Mesenteric fat pad (tissue), 1 donor: ENCODE measurements around the gene GRAMD1A. TPM values are rescaled to one million over a fixed set of nuclear protein-coding genes. Genes with fewer than 3 reads are reported as not detected.
"Not testable (repeated sequence)": the region's sequence is repeated elsewhere in the genome, so short reads cannot be mapped to it uniquely, and the experiment has no call there.

Experiments
- DNase-seq: peaks from one replicate; pipeline ENCODE4 v3.0.0-alpha.2; 2020; ENCODE audit warnings: low spot score
- total RNA-seq: library from RNA; stranded (reverse); fragmentation: NEBNext Ultra II Directional; extraction: Animal tissue kit (Norgen Biotek cat#: 25700); gene quantifications from one replicate; pipeline ENCODE4 v1.2.1, GENCODE V29; 2021
- donor health status: DM: yes; HTN: yes; CAD: no.

GRAMD1A gene
- total RNA-seq, 1 donor from 2014 or later: 76.8 TPM

DNA sequence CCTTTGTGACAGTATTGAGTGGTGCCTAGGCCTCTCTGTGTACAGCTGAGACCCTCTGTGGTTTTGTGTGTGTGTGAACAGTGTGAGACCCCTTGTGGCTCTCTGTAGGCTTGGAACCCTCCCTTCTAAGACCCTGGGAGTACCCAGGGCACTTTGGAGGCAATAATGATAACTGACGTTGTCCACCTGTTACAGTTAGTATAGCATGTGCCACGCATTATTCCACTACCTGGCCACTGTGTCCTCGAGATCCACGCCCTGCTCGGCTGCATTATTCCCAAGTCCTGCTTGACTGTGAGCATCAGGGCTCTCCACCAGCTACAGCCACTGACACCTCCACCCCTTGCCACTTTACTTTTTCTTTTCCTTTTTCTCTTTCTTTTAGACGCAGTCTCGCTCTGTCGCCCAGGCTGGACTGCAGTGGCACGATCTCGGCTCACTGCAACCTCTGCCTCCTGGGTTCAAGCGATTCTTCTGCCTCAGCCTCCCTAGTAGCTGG, 2.0 kb downstream of the GRAMD1A start:
- no peak for DNase-seq

DNA sequence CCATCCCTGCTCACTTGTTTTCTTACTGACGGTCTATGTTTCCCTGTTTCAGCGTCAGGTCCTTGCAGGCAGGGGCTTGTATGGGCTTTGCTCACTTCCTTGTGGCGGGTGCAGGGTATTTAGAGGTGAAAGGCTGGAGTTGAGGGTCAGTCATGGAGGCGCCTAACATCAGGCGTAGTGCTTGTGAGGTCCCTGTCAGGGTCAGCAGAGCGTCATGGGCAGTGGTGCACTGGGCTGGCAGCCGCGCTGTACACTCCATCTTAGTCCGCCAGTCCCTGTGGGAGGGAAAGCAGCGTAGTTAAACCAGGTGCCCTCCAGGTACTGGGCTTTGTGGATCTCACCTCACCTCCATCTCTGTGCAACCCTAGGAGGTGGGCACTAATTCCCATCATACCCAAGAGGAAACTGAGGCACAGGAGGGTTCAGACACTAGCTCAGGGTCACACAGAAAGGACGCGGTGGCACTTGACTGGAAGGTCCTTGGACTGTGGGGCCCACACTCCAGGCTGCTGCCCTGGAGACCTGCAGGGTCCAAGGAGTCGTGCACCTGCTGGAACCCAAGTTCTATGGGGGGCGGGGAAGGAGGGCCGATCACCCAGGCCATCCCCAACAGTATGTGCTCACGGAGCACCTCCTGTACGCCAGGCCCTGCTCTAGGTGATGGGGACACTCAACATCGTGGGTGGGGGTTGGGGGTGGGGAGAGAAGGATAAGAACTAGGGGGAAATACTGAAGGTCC, 4.6 kb downstream of the GRAMD1A start:
- DNase-seq: no peak

DNA sequence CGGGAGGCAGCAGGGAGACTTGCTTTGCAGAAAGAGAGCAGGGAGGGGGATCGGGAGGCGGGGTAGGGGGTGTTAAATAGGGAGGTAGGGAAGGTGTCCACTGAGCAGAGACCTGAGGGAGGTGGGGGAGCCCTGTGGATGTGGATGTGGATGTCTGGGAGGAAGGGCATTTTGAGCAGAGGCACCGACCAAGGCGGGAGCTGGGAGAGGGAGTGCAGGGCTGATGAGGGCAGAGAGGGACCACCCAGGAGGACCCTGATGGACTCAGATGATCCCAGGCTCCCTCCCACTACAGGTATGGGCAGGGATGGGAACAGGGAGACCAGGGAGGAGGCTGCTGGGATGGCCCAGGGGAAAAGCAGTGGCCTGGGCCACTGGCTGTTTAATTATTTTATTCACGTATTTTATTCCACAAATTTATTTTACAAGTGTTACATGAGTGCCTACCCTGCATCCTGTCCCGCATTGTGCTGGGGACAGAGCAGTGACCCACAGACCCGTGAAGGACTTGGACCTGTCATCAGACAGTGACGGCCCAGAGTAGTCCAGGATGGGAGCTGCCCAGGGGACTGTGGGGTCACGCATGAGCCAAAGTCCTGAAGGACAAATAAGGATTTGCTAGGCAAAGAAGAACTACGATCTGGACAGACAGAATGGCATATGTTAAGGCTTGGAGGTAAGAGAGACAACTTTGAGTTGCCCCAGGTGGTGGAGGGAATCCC, 5.3 kb downstream of the GRAMD1A start:
- DNase-seq: no peak

DNA sequence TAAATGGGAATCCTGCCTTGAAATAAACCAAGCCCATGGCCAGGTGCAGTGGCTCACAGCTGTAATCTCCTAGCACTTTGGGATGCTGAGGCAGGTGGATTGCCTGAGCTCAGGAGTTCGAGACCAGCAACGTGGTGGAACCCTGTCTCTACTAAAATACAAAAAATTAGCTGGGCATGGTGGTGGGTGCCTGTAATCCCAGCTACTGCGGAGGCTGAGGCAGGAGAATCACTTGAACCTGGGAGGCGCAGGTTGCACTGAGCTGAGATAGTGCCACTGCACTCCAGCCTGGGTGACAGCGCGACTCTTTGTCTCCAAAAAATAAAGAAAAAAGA, 5.9 kb downstream of the GRAMD1A start:
- DNase-seq: not testable (repeated sequence)

DNA sequence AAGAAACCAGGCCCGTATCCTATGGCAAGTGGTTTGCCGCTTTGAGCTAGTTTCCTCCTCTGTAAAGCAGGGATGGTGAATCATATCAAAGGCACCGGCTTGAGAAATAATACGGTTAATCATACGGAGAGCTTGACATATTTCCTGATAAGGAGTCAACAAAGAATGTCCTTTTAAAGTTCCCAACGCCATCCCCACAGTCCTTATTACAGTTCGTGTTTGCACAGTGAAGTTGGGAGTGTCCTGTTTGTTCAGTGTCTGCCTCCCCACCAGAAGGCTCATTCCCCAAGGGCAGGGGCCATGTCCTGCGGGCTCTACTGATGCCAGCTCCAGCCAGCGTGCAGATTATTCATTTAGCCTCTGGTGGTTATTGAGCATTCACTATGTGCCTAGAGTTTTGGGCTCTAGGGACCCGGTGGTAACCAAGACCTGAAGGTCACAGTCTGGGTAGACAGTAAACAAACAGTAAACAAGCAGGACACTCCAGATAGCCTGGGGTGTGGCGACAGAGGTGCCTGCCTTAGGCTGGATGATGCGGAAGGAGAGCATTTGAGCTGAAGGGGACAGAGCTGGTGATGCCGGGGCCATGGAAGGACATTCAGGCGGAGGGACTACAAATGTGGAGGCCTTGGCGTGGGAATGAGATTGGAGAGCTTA, 6.3 kb downstream of the GRAMD1A start:
- no peak for DNase-seq

DNA sequence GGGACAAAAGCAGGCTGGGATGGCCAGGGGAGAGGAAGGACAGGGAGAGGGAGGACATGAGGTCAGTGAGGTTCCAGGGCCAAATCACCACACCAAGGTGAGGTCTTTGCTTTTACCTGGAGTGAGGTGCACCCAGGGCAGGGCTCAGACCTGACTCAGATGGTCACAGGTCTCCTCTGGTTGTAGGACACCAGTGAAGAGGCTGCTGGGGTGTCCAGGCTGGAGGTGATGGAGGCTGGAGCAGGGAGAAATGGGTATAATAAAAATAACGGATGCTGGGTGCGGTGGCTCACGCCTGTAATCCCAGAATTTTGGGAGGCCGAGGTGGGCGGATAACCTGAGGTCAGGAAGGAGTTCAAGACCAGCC, 6.9 kb downstream of the GRAMD1A start:
- no peak for DNase-seq

DNA sequence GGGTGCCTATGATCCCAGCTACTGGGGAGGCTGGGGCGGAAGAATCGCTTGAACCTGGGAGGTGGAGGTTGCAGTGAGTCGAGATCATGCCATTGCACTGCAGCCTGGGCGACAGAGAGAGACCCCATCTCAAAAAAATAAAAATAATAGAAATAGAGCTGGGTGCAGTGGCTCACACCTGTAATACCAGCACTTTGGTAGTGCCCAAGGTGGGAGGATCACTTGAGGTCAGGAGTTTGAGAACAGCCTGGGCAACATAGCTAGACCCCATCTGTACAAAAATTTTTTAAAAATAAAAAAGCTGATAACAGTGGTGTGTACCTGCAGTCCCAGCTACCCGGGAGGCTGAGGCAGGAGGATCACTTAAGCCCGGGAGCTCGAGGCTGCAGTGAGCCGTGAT, 7.3 kb downstream of the GRAMD1A start:
- not testable (repeated sequence) for DNase-seq

DNA sequence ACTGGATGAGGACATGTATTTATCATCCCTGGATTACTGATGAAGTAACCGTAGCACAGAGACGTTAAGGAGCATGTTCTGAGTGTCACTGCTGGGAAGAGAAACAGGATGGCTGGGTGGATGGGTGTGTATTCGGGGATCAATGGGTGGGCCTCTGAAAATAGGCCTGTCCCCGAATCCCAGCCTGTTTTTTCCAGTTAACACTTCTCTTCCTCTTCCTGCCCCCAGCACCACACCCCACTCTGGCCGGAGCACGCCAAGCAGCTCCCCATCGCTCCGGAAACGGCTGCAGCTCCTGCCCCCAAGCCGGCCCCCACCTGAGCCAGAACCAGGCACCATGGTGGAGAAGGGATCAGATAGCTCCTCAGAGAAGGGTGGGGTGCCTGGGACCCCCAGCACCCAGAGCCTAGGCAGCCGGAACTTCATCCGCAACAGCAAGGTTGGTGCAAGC, 8.8 kb downstream of the GRAMD1A start:
- DNase-seq: no peak

DNA sequence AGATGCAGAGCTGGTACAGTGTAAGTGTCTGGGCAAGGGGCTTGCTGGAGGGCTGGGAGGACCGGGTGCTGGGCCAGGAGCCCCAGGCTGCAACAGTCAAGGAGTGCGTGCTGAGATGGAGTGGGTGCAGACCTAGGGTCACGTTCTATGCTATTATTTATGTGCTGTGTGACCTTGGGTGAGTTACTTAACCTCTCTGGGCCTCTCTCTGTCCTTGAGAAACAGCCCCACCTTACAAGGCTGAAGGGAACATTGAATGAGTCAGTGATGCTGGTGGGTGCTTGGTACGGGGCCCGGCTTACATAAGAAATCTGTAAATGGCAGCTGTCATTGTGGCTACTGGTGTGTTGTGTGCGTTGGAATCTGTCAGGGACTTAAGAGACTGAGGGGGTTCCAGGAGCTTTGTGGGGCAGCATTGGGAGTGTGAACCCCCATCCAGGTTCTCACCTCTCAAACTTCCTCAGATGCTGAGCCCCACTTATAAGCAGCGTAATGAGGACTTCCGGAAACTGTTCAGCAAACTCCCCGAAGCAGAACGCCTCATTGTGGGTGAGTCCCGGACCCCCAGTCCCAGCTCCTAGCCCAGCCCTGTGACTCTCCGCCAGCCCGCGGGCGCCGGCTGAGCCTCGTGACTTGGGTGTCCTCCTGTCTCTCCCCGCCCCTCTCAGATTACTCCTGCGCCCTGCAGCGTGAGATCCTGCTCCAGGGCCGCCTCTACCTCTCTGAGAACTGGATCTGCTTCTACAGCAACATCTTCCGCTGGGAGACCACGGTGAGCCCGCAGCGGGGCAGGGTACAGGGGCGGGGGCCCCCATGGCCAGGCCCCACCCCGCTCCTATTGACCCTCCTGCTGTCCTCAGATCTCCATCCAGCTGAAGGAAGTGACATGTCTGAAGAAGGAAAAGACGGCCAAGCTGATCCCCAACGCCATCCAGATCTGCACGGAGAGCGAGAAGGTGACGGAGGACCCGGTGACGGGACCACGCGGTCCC, 9.6 kb downstream of the GRAMD1A start:
- DNase-seq: no peak

DNA sequence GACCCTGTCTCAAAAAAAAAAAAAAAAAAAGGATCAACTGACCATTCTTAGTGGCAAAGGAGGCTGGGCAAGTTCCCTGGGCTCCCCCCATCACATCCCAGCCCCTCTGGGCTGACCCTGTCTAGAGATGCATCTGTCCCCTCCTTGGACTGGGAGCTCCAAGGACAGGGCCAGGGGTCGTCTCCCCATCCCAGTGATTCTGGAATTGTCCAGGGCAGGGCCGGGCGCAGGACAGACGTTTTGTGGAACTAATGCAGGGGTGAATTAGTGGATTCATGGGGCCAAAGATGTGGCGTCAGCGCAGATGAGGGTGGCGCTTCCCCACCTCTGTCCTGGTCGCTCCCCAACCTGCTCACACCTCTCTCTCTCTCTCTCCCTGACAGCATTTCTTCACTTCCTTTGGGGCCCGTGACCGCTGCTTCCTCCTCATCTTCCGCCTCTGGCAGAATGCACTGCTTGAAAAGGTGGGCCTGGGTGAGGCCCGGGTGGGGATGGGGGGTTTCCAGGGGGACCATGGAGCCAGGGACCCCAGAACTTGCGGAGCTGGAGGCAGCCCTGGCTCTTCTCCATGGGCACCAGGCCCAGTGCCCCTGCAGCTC, 11.1 kb downstream of the GRAMD1A start:
- DNase-seq: no peak

DNA sequence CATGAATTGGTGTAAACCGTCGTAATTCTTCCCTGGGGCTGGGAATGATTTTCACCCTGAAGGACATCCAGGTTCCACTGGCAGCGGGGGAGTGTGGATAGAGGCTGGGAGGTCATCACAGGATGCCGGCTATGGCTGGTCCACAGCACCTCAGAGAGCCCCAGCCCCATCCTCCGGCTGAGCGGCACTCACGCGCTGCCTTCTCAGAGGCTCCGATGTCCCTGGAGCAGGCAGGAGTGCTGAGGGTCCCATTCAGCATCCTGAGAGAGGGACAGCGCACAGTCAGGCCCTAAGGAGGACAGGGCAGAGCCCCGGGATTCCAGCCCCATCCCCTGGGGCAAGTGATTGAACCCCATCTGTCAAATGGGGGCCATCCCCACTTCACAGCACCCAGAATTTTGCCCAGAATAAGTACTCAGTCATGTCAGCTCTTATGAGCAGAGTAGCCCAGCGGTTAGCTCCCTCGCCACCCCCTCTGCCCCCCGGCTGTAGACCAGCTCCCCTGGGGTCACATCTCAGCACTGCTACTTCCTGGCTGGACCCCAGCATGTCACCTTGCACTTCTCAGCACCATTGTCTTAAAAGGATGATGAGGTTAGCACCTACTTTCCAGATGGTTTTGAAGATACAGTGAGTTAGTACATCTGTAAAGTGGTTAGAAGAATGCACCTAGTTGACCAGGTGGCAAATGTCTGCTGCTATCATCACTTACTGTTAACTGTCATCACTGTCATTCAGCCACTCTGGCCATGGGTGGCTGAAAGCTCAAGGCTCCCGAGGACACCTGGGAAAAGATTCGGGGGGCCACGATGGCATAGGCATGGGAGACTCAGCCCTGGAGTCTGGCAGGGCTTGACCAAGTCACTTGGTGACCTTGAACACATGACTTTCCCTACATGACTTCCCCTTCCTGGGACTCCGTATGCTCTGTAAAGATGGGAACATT, 11.9 kb downstream of the GRAMD1A start:
- no peak for DNase-seq

DNA sequence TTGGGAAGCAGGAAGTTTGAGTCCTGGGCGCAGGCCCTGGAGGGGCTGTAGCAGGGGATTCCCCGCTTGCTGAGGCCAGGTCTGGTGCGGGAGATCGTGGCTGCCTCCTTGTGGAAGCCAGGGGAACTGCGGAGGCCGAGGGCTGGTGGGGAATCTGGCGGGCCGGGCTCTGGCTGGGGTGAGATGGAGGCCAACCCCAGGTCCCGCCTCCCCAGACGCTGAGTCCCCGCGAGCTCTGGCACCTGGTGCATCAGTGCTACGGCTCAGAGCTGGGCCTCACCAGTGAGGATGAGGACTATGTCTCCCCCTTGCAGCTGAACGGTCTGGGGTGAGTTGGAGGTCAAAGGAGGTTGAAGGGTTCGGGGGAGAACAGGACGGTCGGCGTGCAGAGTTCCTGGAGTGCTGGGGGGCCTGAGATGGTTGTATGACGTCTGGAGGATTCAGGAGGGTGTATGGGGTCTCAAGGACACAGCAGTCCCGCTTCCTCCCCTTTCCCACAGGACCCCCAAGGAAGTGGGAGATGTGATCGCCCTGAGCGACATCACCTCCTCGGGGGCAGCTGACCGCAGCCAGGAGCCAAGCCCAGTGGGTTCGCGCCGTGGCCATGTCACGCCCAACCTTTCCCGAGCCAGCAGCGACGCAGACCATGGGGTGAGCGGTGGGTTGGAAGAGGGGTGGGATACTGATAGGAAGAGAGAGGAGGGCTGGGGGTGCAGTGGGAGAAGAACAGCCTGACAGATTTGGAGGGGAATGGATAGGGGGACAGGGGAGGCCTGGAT, 13.1 kb downstream of the GRAMD1A start:
- DNase-seq: peak; percentile 93

DNA sequence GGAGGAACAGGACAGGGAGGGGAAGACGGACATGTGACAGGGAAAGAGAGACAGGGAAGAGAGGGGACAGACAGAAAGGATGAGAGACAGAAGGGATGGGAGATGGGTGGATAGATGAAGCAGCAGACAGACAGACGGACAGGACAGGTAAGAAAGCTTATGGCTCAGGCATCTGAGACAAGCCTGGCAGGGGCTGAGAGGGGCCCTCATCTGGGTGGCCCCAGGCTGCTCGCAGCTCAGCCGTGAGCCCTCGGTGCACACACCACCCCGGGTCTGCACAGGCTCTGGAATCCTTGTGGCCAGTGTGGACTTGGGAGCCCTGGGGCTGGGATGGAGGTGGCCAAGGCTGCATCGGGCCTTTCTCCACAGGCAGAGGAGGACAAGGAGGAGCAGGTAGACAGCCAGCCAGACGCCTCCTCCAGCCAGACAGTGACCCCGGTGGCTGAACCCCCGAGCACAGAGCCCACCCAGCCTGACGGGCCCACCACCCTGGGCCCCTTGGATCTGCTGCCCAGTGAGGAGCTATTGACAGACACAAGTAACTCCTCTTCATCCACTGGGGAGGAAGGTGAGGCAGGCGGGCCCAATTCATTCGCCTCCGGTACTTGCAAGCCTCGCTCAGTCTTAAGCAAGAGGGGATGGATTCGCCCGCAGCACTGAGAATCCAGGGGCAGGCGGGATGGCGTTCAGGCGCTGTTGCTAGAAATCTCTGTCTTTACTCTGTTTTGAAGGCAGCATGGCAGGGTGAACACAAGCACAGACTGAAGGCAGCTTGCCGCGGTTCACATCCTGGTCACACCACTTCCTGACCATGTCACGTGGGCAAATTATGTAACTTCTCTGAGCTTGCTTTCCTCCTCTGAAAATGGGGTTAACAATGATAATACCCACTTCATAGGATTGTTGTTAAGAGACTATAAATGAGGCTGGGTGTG, 14.0 kb downstream of the GRAMD1A start:
- DNase-seq: no peak

DNA sequence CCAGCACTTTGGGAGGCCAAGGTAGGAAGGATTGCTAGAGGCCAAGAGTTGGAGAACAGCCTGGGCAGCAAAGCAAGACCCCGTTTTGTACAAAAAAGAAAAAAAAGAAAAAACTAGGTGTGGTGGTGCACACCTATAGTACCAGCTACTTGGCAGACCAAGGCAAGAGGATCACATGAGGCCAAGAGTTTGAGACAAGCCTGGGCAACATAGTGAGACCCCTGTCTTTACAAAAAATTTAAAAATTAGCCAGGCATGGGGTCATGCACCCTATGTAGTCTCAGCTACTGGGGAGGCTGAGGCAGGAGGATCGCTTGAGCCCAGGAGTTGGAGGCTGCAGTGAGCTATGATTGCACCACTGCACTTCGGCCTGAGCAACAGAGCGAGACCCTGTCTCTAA, 14.7 kb downstream of the GRAMD1A start:
- DNase-seq: not testable (repeated sequence)

DNA sequence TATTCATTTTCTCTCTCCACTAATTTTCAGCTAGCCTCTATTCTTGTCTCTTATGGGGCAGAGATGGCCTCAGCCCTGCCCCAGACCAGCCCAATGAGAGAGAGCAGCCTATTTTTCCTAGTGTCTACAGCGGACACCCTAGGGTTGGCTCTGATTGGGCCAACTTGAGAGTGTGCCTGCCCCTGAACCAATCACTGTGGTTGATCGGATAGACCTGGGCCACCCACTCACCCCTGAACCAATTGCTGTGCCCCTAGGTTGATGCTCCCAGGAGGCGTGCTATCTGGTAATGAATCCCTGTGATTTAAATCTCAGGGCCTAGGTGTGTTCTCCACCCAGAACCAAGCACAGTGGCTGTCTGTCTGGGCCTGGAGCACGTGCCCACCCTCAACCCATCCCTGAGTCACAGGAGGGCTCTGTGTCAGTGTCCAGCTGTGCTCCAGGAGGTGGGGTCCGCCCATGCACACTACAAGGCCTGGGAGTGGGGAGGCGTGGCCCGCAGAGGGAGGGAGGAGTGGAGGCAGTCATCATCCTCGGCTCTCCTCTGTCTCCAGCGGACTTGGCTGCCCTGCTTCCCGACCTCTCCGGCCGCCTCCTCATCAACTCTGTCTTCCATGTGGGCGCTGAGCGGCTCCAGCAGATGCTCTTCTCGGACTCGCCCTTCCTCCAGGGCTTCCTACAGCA, 15.3 kb downstream of the GRAMD1A start:
- no peak for DNase-seq

DNA sequence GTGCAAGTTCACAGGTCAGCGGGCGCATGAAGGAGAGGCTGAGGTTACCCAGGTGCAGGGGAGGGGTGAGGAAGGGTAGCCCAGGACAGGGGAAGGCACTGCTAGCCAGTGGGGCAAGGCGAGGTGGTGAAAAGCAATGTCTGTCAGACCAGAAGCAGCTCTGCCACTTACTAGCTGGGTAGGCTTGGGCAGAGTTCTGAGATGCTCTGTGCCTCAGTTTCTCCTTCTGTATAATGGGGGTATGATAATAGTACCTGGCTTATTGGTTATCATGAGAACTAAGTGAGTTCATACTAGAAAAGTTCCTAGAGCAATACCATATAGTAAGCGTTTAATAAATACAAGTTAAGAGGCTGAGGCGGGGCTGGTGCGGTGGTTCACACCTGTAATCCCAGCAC, 15.8 kb downstream of the GRAMD1A start:
- no peak for DNase-seq

DNA sequence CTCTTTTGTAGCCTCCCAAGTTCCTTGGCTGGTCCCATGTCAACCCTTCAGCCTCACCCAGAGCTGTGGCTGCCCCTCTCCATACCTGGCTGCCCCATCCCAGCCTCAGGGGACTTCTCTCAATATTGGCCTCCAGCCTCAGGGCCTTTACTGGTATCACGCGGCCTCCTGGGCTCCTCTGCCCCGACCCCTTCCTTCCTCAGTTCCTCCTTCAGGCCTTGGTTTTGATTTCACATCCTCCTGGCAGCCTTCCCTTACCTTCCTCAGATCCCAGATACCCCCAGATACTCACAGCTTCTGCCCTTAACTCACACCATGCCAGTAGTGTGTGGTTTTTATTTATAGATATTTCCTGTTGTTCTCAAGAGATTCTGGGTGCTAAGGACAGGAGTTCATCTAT, 17.4 kb downstream of the GRAMD1A start:
- no peak for DNase-seq
